Breast epithelium (tissue), 4 donors: ENCODE data around the gene FRRS1. TPM values are rescaled to one million over a fixed set of nuclear protein-coding genes. Genes with fewer than 3 reads are reported as not detected.

ENCODE experiments used
- DNase-seq, 2 donors: peaks; one replicate each; pipeline ENCODE4 v3.0.0-alpha.2; 2019; ENCODE audit warnings: low spot score in 2 of 2
- H3K27ac ChIP-seq, 2 donors: fragments of 200-600 bp; sonication (generic) in 1 of 2; one replicate each; pipeline ENCODE4 v1.5.1; 2016 to 2019; ENCODE audit warnings: mild to moderate bottlenecking in 1 of 2
- H3K27me3 ChIP-seq, 2 donors: fragments of 200-600 bp; sonication (generic) in 1 of 2; one replicate each; pipeline versions ENCODE4 v1.5.1 to v1.6.0; 2017 to 2019; ENCODE audit warnings: control low read depth in 1 of 2, mild to moderate bottlenecking in 1 of 2
- H3K36me3 ChIP-seq: fragments of 200-600 bp; one replicate; pipeline ENCODE4 v1.5.1; 2019
- H3K4me1 ChIP-seq, 2 donors: fragments of 200-600 bp; sonication (generic); one replicate each; pipeline ENCODE4 v1.5.1; 2016 to 2019; ENCODE audit warnings: control low read depth in 1 of 2
- H3K4me3 ChIP-seq, 3 donors: fragments of 200-600 bp; sonication (generic); 1 replicate in 2 of 3; 2 replicates in 1 of 3; pipeline ENCODE4 v1.5.1; 2016 to 2019; ENCODE audit warnings: mild to moderate bottlenecking in 3 of 3, moderate library complexity in 2 of 3
- H3K9me3 ChIP-seq, 2 donors: fragments of 200-600 bp; sonication (generic) in 1 of 2; one replicate each; pipeline ENCODE4 v1.5.1; 2016 to 2019; ENCODE audit warnings: control low read depth in 1 of 2
- CTCF ChIP-seq, 3 donors: fragments of 450-650 bp; IDR thresholded peaks; one replicate each; pipeline ENCODE4 v1.5.1; 2016 to 2017; ENCODE audit warnings: antibody characterized with exemption in 3 of 3, mild to moderate bottlenecking in 3 of 3, moderate library complexity in 3 of 3
- POLR2A ChIP-seq: fragments of 450-650 bp; IDR thresholded peaks from one replicate; pipeline ENCODE4 v1.6.1; 2016; ENCODE audit warnings: antibody characterized with exemption, mild to moderate bottlenecking, moderate library complexity
- POLR2AphosphoS5 ChIP-seq, 3 donors: sonication (generic); formaldehyde crosslinking; IDR thresholded peaks; one replicate each; pipeline ENCODE4 v1.6.1; 2017; ENCODE audit warnings: antibody characterized with exemption in 3 of 3
- intact Hi-C: fragments of 100-400 bp; cut with DNase I; formaldehyde crosslinking; loops from one replicate; pipeline ENCODE4 v1.15.1; 2023; ENCODE audit warnings: low total_unique reads
- total RNA-seq, 3 donors: library from RNA; depleted of rRNA; stranded (reverse); fragments of >200 nt; gene quantifications; one replicate each; pipeline ENCODE4 v1.1.0, GENCODE V29; 2016

Gene FRRS1
- total RNA-seq, 3 donors from 2014 or later: 12.1 to 21.1 (median 12.5) TPM

- H3K27ac ChIP-seq: no peak overlapping the region
- TF ChIP-seq CTCF (IDR thresholded peaks at IDR 0.05) (no peak), POLR2AphosphoS5 (IDR thresholded peaks at IDR 0.05) (no peak)
- intact Hi-C loops: no loop called here
Observed at GRCh38 chr1:99754697-99755096, 11.7 kb downstream of the FRRS1 start.

GRCh38 chr1:99754055-99754626 lies 12.3 kb downstream of the FRRS1 start:
- no peak for TF ChIP-seq POLR2A
- TF ChIP-seq CTCF (IDR thresholded peaks at IDR 0.05): no peak
- no peak for TF ChIP-seq POLR2AphosphoS5 (IDR thresholded peaks at IDR 0.05)

More at GRCh38 chr1:99754697-99755096, 11.7 kb downstream of the FRRS1 start:
- Histone ChIP-seq H3K4me3 (no peak overlapping the region), H3K9me3 (no peaks in the 10 kb centered on the region), H3K36me3 (no peaks in the 10 kb centered on the region), H3K27me3 (no peaks in the 10 kb centered on the region), H3K4me1 (no peaks in the 10 kb centered on the region)
- no peak for DNase-seq

GRCh38 chr1:99751877-99752504 lies 14.4 kb downstream of the FRRS1 start:
- Histone ChIP-seq H3K36me3 (no peaks in the 10 kb centered on the region), H3K9me3 (no peaks in the 10 kb centered on the region), H3K27me3 (no peaks in the 10 kb centered on the region), H3K27ac (no peak overlapping the region), H3K4me1 (no peaks in the 10 kb centered on the region), H3K4me3 (no peak overlapping the region)
- TF ChIP-seq POLR2AphosphoS5 (IDR thresholded peaks at IDR 0.05) (no peak), CTCF (IDR thresholded peaks at IDR 0.05) (no peak), POLR2A (no peak)
- no peak for DNase-seq
- intact Hi-C loops: no loop called here

More at GRCh38 chr1:99754055-99754626, 12.3 kb downstream of the FRRS1 start:
- Histone ChIP-seq H3K9me3 (no peaks in the 10 kb centered on the region), H3K27me3 (no peaks in the 10 kb centered on the region), H3K4me3 (no peak overlapping the region), H3K27ac (no peak overlapping the region), H3K4me1 (no peaks in the 10 kb centered on the region), H3K36me3 (no peaks in the 10 kb centered on the region)
- DNase-seq: no peak
- intact Hi-C loops: no loop called here

- TF ChIP-seq CTCF (IDR thresholded peaks at IDR 0.05): no peak
- TF ChIP-seq POLR2AphosphoS5 (IDR thresholded peaks at IDR 0.05): no peak
- no peak for TF ChIP-seq POLR2A
- H3K9me3 ChIP-seq: no peaks in the 10 kb centered on the region
- H3K27me3 ChIP-seq: no peaks in the 10 kb centered on the region
- no peak overlapping the region for H3K27ac ChIP-seq
- intact Hi-C loops: no loop called here
- H3K4me3 ChIP-seq: no peak overlapping the region
- no peak for DNase-seq
- no peaks in the 10 kb centered on the region for H3K4me1 ChIP-seq
- H3K36me3 ChIP-seq: no peaks in the 10 kb centered on the region
Observed at GRCh38 chr1:99749504-99750347, 16.7 kb downstream of the FRRS1 start.

- Histone ChIP-seq H3K4me3 (no peak overlapping the region), H3K4me1 (no peaks in the 10 kb centered on the region), H3K9me3 (no peaks in the 10 kb centered on the region), H3K36me3 (no peaks in the 10 kb centered on the region), H3K27ac (no peak overlapping the region), H3K27me3 (no peaks in the 10 kb centered on the region)
- intact Hi-C loops: no loop called here
- no peak for TF ChIP-seq POLR2AphosphoS5 (IDR thresholded peaks at IDR 0.05)
- no peak for TF ChIP-seq CTCF (IDR thresholded peaks at IDR 0.05)
- no peak for TF ChIP-seq POLR2A
- DNase-seq: no peak
Observed at GRCh38 chr1:99748419-99748818, 18.0 kb downstream of the FRRS1 start.
